Hepatocyte (in vitro differentiated cells): ENCODE data around the gene ADAMTS2. TPM values are rescaled to one million over a fixed set of nuclear protein-coding genes. Genes with fewer than 3 reads are reported as not detected.

Source experiments
- DNase-seq: peaks from one replicate; pipeline ENCODE4 v3.0.0-alpha.2; 2016; ENCODE audit warnings: low spot score
- H2AFZ ChIP-seq: fragments of 200-600 bp; sonication (generic); 2 replicates; pipeline ENCODE4 v1.6.0; 2016; ENCODE audit warnings: antibody characterized with exemption, mild to moderate bottlenecking
- H3K27ac ChIP-seq: fragments of 200-600 bp; sonication (generic); 2 replicates; pipeline ENCODE4 v1.5.1; 2016; ENCODE audit warnings: mild to moderate bottlenecking
- H3K27me3 ChIP-seq: fragments of 200-600 bp; sonication (generic); 2 replicates; pipeline ENCODE4 v1.6.1; 2016
- H3K36me3 ChIP-seq: fragments of 200-600 bp; sonication (generic); replicated peaks from 2 replicates; pipeline ENCODE4 v1.5.1; 2016; ENCODE audit warnings: low read depth; ENCODE audit not compliant: insufficient read depth
- H3K4me1 ChIP-seq: fragments of 200-600 bp; sonication (generic); 2 replicates; pipeline ENCODE4 v1.5.1; 2016; ENCODE audit warnings: mild to moderate bottlenecking, moderate library complexity; ENCODE audit not compliant: insufficient read depth
- H3K4me2 ChIP-seq: fragments of 200-600 bp; sonication (generic); 2 replicates; pipeline ENCODE4 v1.6.0; 2016
- H3K4me3 ChIP-seq: fragments of 200-600 bp; sonication (generic); 2 replicates; pipeline ENCODE4 v1.5.1; 2016; ENCODE audit warnings: mild to moderate bottlenecking
- H3K79me2 ChIP-seq: fragments of 200-600 bp; sonication (generic); 2 replicates; pipeline ENCODE4 v1.6.0; 2017; ENCODE audit warnings: mild to moderate bottlenecking
- H3K9me2 ChIP-seq: fragments of 200-600 bp; sonication (generic); replicated peaks from 2 replicates; pipeline ENCODE4 v1.6.0; 2017; ENCODE audit warnings: mild to moderate bottlenecking; ENCODE audit not compliant: insufficient read depth
- H3K9me3 ChIP-seq: fragments of 200-600 bp; sonication (generic); 2 replicates; pipeline ENCODE4 v1.5.1; 2016; ENCODE audit warnings: low read depth, mild to moderate bottlenecking
- H4K20me1 ChIP-seq: fragments of 200-600 bp; sonication (generic); 2 replicates; pipeline ENCODE4 v1.6.0; 2016; ENCODE audit warnings: mild to moderate bottlenecking; ENCODE audit not compliant: insufficient read depth, poor library complexity, severe bottlenecking
- EZH2 ChIP-seq: fragments of 200-600 bp; sonication (generic); IDR thresholded peaks from 2 replicates; pipeline ENCODE4 v1.6.1; 2016; ENCODE audit warnings: antibody characterized with exemption, mild to moderate bottlenecking, borderline replicate concordance
- EZH2phosphoT487 ChIP-seq: fragments of 200-600 bp; sonication (generic); IDR thresholded peaks from one replicate; pipeline ENCODE4 v1.6.1; 2018; ENCODE audit warnings: antibody characterized with exemption, mild to moderate bottlenecking, low read depth, moderate library complexity; ENCODE audit not compliant: unreplicated experiment, severe bottlenecking
- WGBS: methylation state at CpG from one replicate; pipeline ENCODE4 v1.1.6; 2016; ENCODE audit warnings: low lambda C conversion rate; ENCODE audit errors: missing lambda C conversion rate; 5-methylcytosine and 5-hydroxymethylcytosine counted together
- polyA plus RNA-seq: library from polyadenylated mRNA; unstranded; fragments of >200 nt; fragmentation: Nextera tagmentation; extraction: Ambion mirVana; gene quantifications from 2 replicates; pipeline ENCODE4 v1.2.1, GENCODE V29; 2016
- total RNA-seq: library from RNA; depleted of rRNA; stranded (reverse); fragments of >200 nt; gene quantifications from 2 replicates; pipeline ENCODE4 v1.2.3, GENCODE V29; 2014
- TF ChIP-seq, protein P1 (sequence below): fragments of 200-600 bp; sonication (generic); IDR thresholded peaks from 2 replicates; pipeline ENCODE4 v1.5.1; 2016; ENCODE audit warnings: antibody characterized with exemption, mild to moderate bottlenecking; ENCODE audit not compliant: poor library complexity

The ADAMTS2 gene
- total and polyA plus RNA-seq, 2 experiments from 2014 or later: 55.4 to 78.8 TPM

DNA sequence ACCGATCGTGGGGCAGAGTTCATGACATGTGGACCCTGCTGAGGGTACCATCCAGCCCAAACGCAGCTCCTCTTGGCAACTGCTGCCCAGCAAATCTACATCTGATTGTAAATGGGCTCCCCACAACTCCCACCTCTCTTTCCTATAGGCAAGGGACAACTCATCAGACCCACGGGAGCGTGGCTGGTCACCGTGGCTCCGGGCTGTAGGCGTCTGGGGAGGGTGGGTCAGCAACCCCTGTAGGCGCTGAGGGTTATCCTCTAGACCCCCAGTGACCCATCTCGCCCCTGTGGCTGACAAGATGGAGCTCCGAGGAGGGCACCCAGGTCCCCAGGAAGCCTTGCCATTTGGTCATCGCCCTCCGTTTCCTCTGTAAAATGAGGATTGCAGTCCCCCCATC, 162.7 kb downstream of the ADAMTS2 start:
- 96% methylated on average over 13 of the region's 13 CpGs for WGBS
- no peak overlapping the region for H3K4me3 ChIP-seq
- DNase-seq: no peak
- H3K27me3 ChIP-seq: no peaks in the 10 kb centered on the region
- H3K4me2 ChIP-seq: no peak overlapping the region
- no peaks in the 10 kb centered on the region for H3K9me2 ChIP-seq
- peaks cover 20% of the 10 kb centered on the region for H3K4me1 ChIP-seq
- no peak overlapping the region for H2AFZ ChIP-seq
- H3K79me2 ChIP-seq: no peaks in the 10 kb centered on the region
- no peaks in the 10 kb centered on the region for H4K20me1 ChIP-seq
- H3K36me3 ChIP-seq: no peaks in the 10 kb centered on the region
- no peaks in the 10 kb centered on the region for H3K9me3 ChIP-seq
- H3K27ac ChIP-seq: no peak overlapping the region
- TF ChIP-seq EZH2phosphoT487: no peak
- no peak for TF ChIP-seq EZH2
- TF ChIP-seq, protein P1, sequence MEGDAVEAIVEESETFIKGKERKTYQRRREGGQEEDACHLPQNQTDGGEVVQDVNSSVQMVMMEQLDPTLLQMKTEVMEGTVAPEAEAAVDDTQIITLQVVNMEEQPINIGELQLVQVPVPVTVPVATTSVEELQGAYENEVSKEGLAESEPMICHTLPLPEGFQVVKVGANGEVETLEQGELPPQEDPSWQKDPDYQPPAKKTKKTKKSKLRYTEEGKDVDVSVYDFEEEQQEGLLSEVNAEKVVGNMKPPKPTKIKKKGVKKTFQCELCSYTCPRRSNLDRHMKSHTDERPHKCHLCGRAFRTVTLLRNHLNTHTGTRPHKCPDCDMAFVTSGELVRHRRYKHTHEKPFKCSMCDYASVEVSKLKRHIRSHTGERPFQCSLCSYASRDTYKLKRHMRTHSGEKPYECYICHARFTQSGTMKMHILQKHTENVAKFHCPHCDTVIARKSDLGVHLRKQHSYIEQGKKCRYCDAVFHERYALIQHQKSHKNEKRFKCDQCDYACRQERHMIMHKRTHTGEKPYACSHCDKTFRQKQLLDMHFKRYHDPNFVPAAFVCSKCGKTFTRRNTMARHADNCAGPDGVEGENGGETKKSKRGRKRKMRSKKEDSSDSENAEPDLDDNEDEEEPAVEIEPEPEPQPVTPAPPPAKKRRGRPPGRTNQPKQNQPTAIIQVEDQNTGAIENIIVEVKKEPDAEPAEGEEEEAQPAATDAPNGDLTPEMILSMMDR: no peak

DNA sequence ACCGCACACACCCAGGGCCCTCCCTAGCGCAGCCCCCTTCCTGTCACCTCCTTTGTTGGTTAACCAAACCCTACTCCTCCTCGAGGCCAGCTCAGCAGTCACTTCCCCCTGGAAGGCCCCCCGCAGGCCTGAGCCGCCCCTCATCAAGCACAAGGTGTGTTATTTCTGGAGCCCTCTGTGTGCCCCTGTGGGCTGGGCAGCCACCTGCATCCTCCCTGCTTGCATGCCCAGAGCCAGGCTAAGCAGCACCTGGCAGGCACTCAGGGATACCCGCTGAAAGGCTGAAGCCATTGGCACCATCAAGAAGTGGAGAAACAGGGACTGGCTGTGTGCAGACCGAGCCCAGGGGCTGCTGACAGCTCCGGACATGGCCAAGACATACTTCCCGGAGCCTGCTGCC, 163.3 kb downstream of the ADAMTS2 start:
- Histone ChIP-seq H3K9me3 (no peaks in the 10 kb centered on the region), H3K27ac (no peak overlapping the region), H4K20me1 (no peaks in the 10 kb centered on the region), H3K9me2 (no peaks in the 10 kb centered on the region), H3K4me2 (no peak overlapping the region), H3K27me3 (no peaks in the 10 kb centered on the region), H3K4me3 (no peak overlapping the region), H3K36me3 (no peaks in the 10 kb centered on the region), H3K4me1 (peaks cover 14% of the 10 kb centered on the region), H2AFZ (no peak overlapping the region), H3K79me2 (no peaks in the 10 kb centered on the region)
- no peak for TF ChIP-seq EZH2
- TF ChIP-seq EZH2phosphoT487: no peak
- TF ChIP-seq, protein P1: no peak
- 87% methylated on average over 8 of the region's 9 CpGs for WGBS
- DNase-seq: no peak

DNA sequence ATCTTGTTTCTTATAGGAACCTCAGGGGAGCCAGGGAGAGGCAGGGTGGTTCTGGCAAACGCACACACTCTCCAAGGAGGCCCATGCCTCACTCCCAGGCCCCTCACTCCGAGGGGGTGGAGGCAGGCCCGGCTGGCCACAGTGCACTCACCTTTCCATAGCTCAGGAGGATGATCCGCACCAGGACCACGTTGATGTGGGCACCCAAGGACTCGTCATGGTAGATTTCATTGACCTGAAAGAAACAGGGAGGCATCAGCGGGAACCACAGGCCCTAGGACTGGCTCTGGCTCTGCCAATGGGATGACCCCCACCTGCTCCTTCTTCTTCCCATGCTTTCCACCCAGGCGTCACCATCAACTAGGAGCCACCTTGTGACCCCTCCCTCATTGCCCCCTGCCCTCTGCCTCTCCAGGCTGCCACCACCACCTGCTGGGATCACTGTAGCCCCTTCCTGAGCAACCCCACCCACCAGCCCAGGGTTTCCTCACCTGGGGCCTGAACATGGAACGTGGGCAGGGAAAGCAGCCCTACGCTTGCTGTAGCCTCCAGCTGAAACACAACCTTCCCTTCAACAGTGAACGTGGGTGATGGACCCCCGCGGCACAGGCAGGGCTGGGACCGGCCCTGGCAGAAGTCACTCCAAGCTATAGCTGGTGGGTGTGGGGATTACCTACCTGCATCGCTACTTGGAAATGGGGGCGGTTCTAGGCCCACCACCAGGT, 164.2 kb downstream of the ADAMTS2 start:
- H3K79me2 ChIP-seq: no peaks in the 10 kb centered on the region
- H3K4me3 ChIP-seq: no peak overlapping the region
- no peak overlapping the region for H3K27ac ChIP-seq
- peaks cover 8% of the 10 kb centered on the region for H3K4me1 ChIP-seq
- no peaks in the 10 kb centered on the region for H3K9me3 ChIP-seq
- H3K4me2 ChIP-seq: no peak overlapping the region
- H3K36me3 ChIP-seq: no peaks in the 10 kb centered on the region
- H4K20me1 ChIP-seq: no peaks in the 10 kb centered on the region
- no peak overlapping the region for H2AFZ ChIP-seq
- 95% methylated on average over 16 of the region's 16 CpGs for WGBS
- DNase-seq: no peak
- no peaks in the 10 kb centered on the region for H3K27me3 ChIP-seq
- H3K9me2 ChIP-seq: no peaks in the 10 kb centered on the region
- TF ChIP-seq EZH2 (no peak), EZH2phosphoT487 (no peak)
- TF ChIP-seq, protein P1: no peak
